B cell (primary cell): ENCODE measurements around the gene MED13. TPM values are rescaled to one million over a fixed set of nuclear protein-coding genes. Genes with fewer than 3 reads are reported as not detected.

Experiments used
- ATAC-seq: fragments of 200-7000 bp; cut with Tn5 transposase; one replicate; pipeline ENCODE4 v1.10.0; 2021; ENCODE audit warnings: low read depth, mild to moderate bottlenecking, moderate number of reproducible peaks, moderate library complexity
- CTCF ChIA-PET: fragments of 350-600 bp; sonication (Branson Sonifier 250); formaldehyde crosslinking; loops from one replicate; lab custom pipeline; 2021; ENCODE audit warnings: antibody characterized with exemption, inconsistent platforms; lab: Charles Lee
- POLR2A ChIA-PET: fragments of 350-600 bp; sonication (Branson Sonifier 250); formaldehyde crosslinking; loops from one replicate; lab custom pipeline; 2021; ENCODE audit warnings: antibody characterized with exemption; lab: Charles Lee
- DNase-seq: peaks from one replicate; pipeline ENCODE4 v3.0.0; 2013
- H2AFZ ChIP-seq: 2 replicates; pipeline ENCODE4 v1.6.1; 2012; ENCODE audit warnings: mild to moderate bottlenecking, low read depth, low read length; ENCODE audit not compliant: insufficient read depth, poor library complexity, severe bottlenecking
- H3K27ac ChIP-seq, 2 donors: 1 replicate in 1 of 2; 2 replicates in 1 of 2; pipeline ENCODE4 v1.5.1; 2012 to 2013; ENCODE audit warnings: low read length in 2 of 2, mild to moderate bottlenecking in 2 of 2, moderate library complexity in 1 of 2
- H3K27me3 ChIP-seq, 4 experiments: fragments of 200-600 bp in 1 of 4; sonication (generic) in 1 of 4; replicated peaks in 1 of 4; 1 replicate in 2 of 4; 2 replicates in 2 of 4; pipeline versions ENCODE4 v1.6.1 to v1.7.0; 2013 to 2016; ENCODE audit warnings: low read length in 3 of 4, mild to moderate bottlenecking in 2 of 4, mixed read lengths in 1 of 4, moderate library complexity in 1 of 4; ENCODE audit not compliant: insufficient read depth in 4 of 4, control insufficient read depth in 3 of 4; ENCODE audit errors: control extremely low read depth in 1 of 4
- H3K36me3 ChIP-seq, 2 experiments: replicated peaks in 1 of 2; 1 replicate in 1 of 2; 2 replicates in 1 of 2; pipeline versions ENCODE4 v1.6.1 to v1.7.1; 2013; ENCODE audit warnings: low read length in 1 of 2; ENCODE audit not compliant: insufficient read depth in 2 of 2, control insufficient read depth in 1 of 2; ENCODE audit errors: control extremely low read depth in 1 of 2, extremely low read depth in 1 of 2
- H3K4me1 ChIP-seq, 2 donors: fragments of 200-600 bp in 1 of 2; sonication (generic) in 1 of 2; 1 replicate in 1 of 2; 2 replicates in 1 of 2; pipeline versions ENCODE4 v1.5.1 to v1.6.1; 2013 to 2017; ENCODE audit warnings: low read length in 2 of 2; ENCODE audit not compliant: control insufficient read depth in 2 of 2, insufficient read depth in 2 of 2
- H3K4me2 ChIP-seq: replicated peaks from 2 replicates; pipeline ENCODE3; 2012; ENCODE audit warnings: mild to moderate bottlenecking, low read depth, low read length; ENCODE audit not compliant: poor library complexity, severe bottlenecking
- H3K4me3 ChIP-seq, 5 experiments: fragments of 200-600 bp in 1 of 5; sonication (generic) in 1 of 5; 1 replicate in 3 of 5; 2 replicates in 2 of 5; pipeline versions ENCODE4 v1.5.1 to v1.7.0; 2011 to 2016; ENCODE audit warnings: low read length in 4 of 5, mild to moderate bottlenecking in 4 of 5, low read depth in 2 of 5, control low read depth in 1 of 5, moderate library complexity in 1 of 5; ENCODE audit not compliant: insufficient read depth in 1 of 5; ENCODE audit errors: control extremely low read depth in 1 of 5, extremely low read depth in 1 of 5
- H3K79me2 ChIP-seq: fragments of 200-600 bp; sonication (generic); one replicate; pipeline ENCODE4 v1.6.0; 2016; ENCODE audit warnings: low read length; ENCODE audit not compliant: control insufficient read depth, insufficient read depth
- H3K9ac ChIP-seq: fragments of 200-600 bp; sonication (generic); 2 replicates; pipeline ENCODE4 v1.6.1; 2017; ENCODE audit warnings: mild to moderate bottlenecking, low read length, moderate library complexity
- H3K9me3 ChIP-seq, 3 donors: one replicate each; pipeline versions ENCODE4 v1.6.1 to v1.7.1; 2013; ENCODE audit warnings: low read length in 2 of 3; ENCODE audit not compliant: control insufficient read depth in 2 of 3, insufficient read depth in 1 of 3; ENCODE audit errors: control extremely low read depth in 1 of 3
- H4K20me1 ChIP-seq: 2 replicates; pipeline ENCODE4 v1.6.0; 2012; ENCODE audit warnings: mild to moderate bottlenecking, low read length; ENCODE audit not compliant: insufficient read depth, control insufficient read depth, poor library complexity, severe bottlenecking
- H3K27ac Mint-ChIP-seq: one replicate; pipeline ENCODE4 v1.8.0; 2021; ENCODE audit warnings: mixed read lengths
- H3K27me3 Mint-ChIP-seq: one replicate; pipeline ENCODE4 v1.8.0; 2021; ENCODE audit warnings: mixed read lengths
- H3K4me1 Mint-ChIP-seq: one replicate; pipeline ENCODE4 v1.8.0; 2021; ENCODE audit warnings: mixed read lengths
- H3K4me3 Mint-ChIP-seq: one replicate; pipeline ENCODE4 v1.8.0; 2021; ENCODE audit warnings: mixed read lengths
- H3K9me3 Mint-ChIP-seq: one replicate; pipeline ENCODE4 v1.8.0; 2022; ENCODE audit warnings: mixed read lengths; ENCODE audit not compliant: insufficient read depth
- CTCF ChIP-seq: fragments of 200-600 bp; IDR thresholded peaks from one replicate; pipeline ENCODE4 v1.8.0; 2022; ENCODE audit warnings: antibody characterized with exemption, mild to moderate bottlenecking
- EZH2 ChIP-seq: IDR thresholded peaks from 2 replicates; pipeline ENCODE4 v1.6.1; 2012; ENCODE audit warnings: borderline replicate concordance, low read depth, mild to moderate bottlenecking, moderate library complexity, low read length; ENCODE audit not compliant: insufficient read depth, poor library complexity, severe bottlenecking
- WGBS: methylation state at CpG from one replicate; pipeline ENCODE4 v1.1.5; 2013; ENCODE audit warnings: missing lambda C conversion rate; ENCODE audit not compliant: insufficient coverage; 5-methylcytosine and 5-hydroxymethylcytosine counted together
- intact Hi-C: fragments of 100-400 bp; cut with micrococcal nuclease; formaldehyde crosslinking; loops from one replicate; pipeline ENCODE4 v1.10.0; 2022
- polyA plus RNA-seq: library from polyadenylated mRNA; depleted of rRNA; stranded (reverse); fragments of >200 nt; gene quantifications from 2 replicates; pipeline ENCODE4 v1.2.3, GENCODE V29; 2012
- total RNA-seq, 2 donors: library from RNA; stranded (reverse); fragments of 120-200 nt in 1 of 2; gene quantifications; 1 replicate in 1 of 2; 2 replicates in 1 of 2; pipeline versions ENCODE4 v1.2.3 to v1.2.4, GENCODE V29; 2013 to 2022

MED13 gene
- total and polyA plus RNA-seq, 2 donors (not counting 1 experiment from before 2014, with no cell fraction given): 17.3 to 120 TPM

- Histone ChIP-seq H3K4me1 (peaks cover 0 to 7% of the 10 kb centered on the region in 2 donors), H3K4me2 (no peak overlapping the region), H3K36me3 (no peaks in the 10 kb centered on the region), H4K20me1 (no peaks in the 10 kb centered on the region), H2AFZ (no peak overlapping the region), H3K9ac (no peak overlapping the region), H3K79me2 (no peaks in the 10 kb centered on the region), H3K4me3 (no peak overlapping the region), H3K9me3 (no peaks in the 10 kb centered on the region), H3K27ac (no peak overlapping the region), H3K27me3 (no peaks in the 10 kb centered on the region)
- peaks cover 9% of the 10 kb centered on the region for H3K4me1 Mint-ChIP-seq
- no peaks in the 10 kb centered on the region for H3K27me3 Mint-ChIP-seq
- H3K9me3 Mint-ChIP-seq: no peaks in the 10 kb centered on the region
- no peak overlapping the region for H3K4me3 Mint-ChIP-seq
- no peak overlapping the region for H3K27ac Mint-ChIP-seq
- TF ChIP-seq CTCF (no peak), EZH2 (no peak)
- CTCF ChIA-PET: no interaction called here
- ATAC-seq: no peak
- DNase-seq: no peak
- intact Hi-C loops: no loop called here
- no CpG with 5 or more reads among the region's 2 CpGs for WGBS
- POLR2A ChIA-PET: interaction anchor here (0.6 kb wide), 1 partner anchor 26 kb away, joined by 3 read pairs; no protein-coding TSS in a partner anchor
Observed at GRCh38 chr17:62086737-62087136, 21.7 kb upstream of the MED13 start.

GRCh38 chr17:62085511-62086408, 20.7 kb upstream of the MED13 start:
- Mint-ChIP-seq H3K27me3 (peaks cover under 1% of the 10 kb centered on the region), H3K27ac (no peak overlapping the region), H3K4me3 (no peak overlapping the region), H3K4me1 (peaks cover 9% of the 10 kb centered on the region), H3K9me3 (no peaks in the 10 kb centered on the region)
- Histone ChIP-seq H3K36me3 (no peaks in the 10 kb centered on the region), H3K4me1 (peaks cover 0 to 7% of the 10 kb centered on the region in 2 donors), H4K20me1 (no peaks in the 10 kb centered on the region), H3K4me2 (no peak overlapping the region), H3K9ac (no peak overlapping the region), H2AFZ (peak overlapping the region; percentile 16), H3K4me3 (no peak overlapping the region), H3K27ac (no peak overlapping the region), H3K79me2 (no peaks in the 10 kb centered on the region), H3K27me3 (no peaks in the 10 kb centered on the region), H3K9me3 (no peaks in the 10 kb centered on the region)
- ATAC-seq: peak; percentile 41
- TF ChIP-seq CTCF (no peak), EZH2 (no peak)
- DNase-seq: no peak
- ChIA-PET CTCF (no interaction called here), POLR2A (interaction anchor here (0.6 kb wide), 1 partner anchor 27 kb away, joined by 3 read pairs; no protein-coding TSS in a partner anchor)
- WGBS: 76% methylated on average over 4 of the region's 7 CpGs
- intact Hi-C loops: no loop called here
